HG03571 (cell line): ENCODE measurements around the gene JPH3.

Experiments
- ATAC-seq: cut with Tn5 transposase; IDR thresholded peaks from one replicate; pipeline ENCODE4 v1.9.1; 2021; ENCODE audit not compliant: unreplicated experiment

JPH3 gene

GRCh38 chr16:87693827-87694226 is 91.5 kb downstream of the JPH3 start:
- ATAC-seq: no peak

- ATAC-seq: no peak
Observed at GRCh38 chr16:87694441-87695125, 92.3 kb downstream of the JPH3 start.

- no peak for ATAC-seq
Observed at GRCh38 chr16:87695534-87695933, 93.2 kb downstream of the JPH3 start.

GRCh38 chr16:87696726-87697125 is 94.4 kb downstream of the JPH3 start:
- no peak for ATAC-seq

GRCh38 chr16:87697256-87697655 is 94.9 kb downstream of the JPH3 start:
- ATAC-seq: no peak

- ATAC-seq: no peak
Observed at GRCh38 chr16:87697792-87698191, 95.5 kb downstream of the JPH3 start.

GRCh38 chr16:87698241-87698640 is 95.9 kb downstream of the JPH3 start:
- no peak for ATAC-seq

GRCh38 chr16:87698676-87699199 is 96.4 kb downstream of the JPH3 start:
- no peak for ATAC-seq

GRCh38 chr16:87700406-87701077 is 98.2 kb downstream of the JPH3 start:
- no peak for ATAC-seq

GRCh38 chr16:87701078-87701460 is 98.8 kb downstream of the JPH3 start:
- no peak for ATAC-seq

GRCh38 chr16:87701505-87701921 is 99.2 kb downstream of the JPH3 start:
- ATAC-seq: no peak

- ATAC-seq: peak; percentile 48
Observed at GRCh38 chr16:87702325-87702811, 100.1 kb downstream of the JPH3 start.

- no peak for ATAC-seq
Observed at GRCh38 chr16:87703071-87703470, 100.8 kb downstream of the JPH3 start.

GRCh38 chr16:87703835-87704375 is 101.6 kb downstream of the JPH3 start:
- no peak for ATAC-seq

GRCh38 chr16:87704754-87705353 is 102.5 kb downstream of the JPH3 start:
- no peak for ATAC-seq

GRCh38 chr16:87705771-87706277 is 103.5 kb downstream of the JPH3 start:
- no peak for ATAC-seq

- no peak for ATAC-seq
Observed at GRCh38 chr16:87706278-87707000, 104.1 kb downstream of the JPH3 start.

- no peak for ATAC-seq
Observed at GRCh38 chr16:87707097-87707496, 104.8 kb downstream of the JPH3 start.

GRCh38 chr16:87707714-87708580 is 105.6 kb downstream of the JPH3 start:
- ATAC-seq: no peak
